Esophagus muscularis mucosa (tissue), 3 donors: ENCODE measurements around the gene CTU2.

Experiments
- CTCF ChIP-seq, 3 experiments: fragments of 200-600 bp in 2 of 3; fragments of 450-650 bp in 1 of 3; sonication (generic) in 2 of 3; IDR thresholded peaks; one replicate each; pipeline ENCODE4 v1.5.1; 2017 to 2019; ENCODE audit warnings: antibody characterized with exemption in 3 of 3, mild to moderate bottlenecking in 2 of 3, moderate library complexity in 1 of 3
- EP300 ChIP-seq: sonication (generic); formaldehyde crosslinking; IDR thresholded peaks from one replicate; pipeline ENCODE4 v1.6.1; 2017; ENCODE audit warnings: antibody characterized with exemption

- TF ChIP-seq CTCF (IDR thresholded peaks at IDR 0.05) (no peak), EP300 (no peak)
These were observed 17.6 kb downstream of the CTU2 start for GRCh38 chr16:88723911-88724310.
